GM21423 (cell line): ENCODE results near the gene CTNNAL1.
"Not testable (repeated sequence)": the region's sequence is repeated elsewhere in the genome, so short reads cannot be mapped to it uniquely, and the experiment has no call there.

ENCODE experiments used
- ATAC-seq: cut with Tn5 transposase; IDR thresholded peaks from one replicate; pipeline ENCODE4 v1.9.1; 2021; ENCODE audit warnings: mild to moderate bottlenecking, moderate library complexity; ENCODE audit not compliant: unreplicated experiment

Gene CTNNAL1

GRCh38 chr9:109012876-109013678 lies at the start of gene CTNNAL1:
TSS of gene CTNNAL1 (minus strand) at chr9:109013499. CDS start at chr9:109013442, 57 bp downstream.
- ATAC-seq: peak; percentile 67

DNA sequence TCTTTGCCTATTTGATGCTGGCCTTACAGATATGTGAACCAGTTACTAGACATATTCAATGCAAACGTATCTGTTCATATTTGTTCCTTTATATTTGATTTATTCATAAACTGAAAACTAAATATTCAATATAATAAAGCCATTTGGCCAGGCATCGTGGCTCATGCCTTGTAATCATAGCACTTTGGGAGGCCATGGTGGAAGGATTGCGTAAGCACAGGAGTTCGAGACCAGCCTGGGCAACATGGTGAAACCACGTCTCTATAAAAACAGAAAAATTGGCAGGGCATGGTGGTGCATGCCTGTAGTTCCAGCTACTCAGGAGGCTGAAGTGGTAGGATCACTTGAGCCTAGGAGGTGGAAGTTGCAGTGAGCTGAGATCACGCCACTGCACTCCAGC lies 49.2 kb upstream of the CTNNAL1 start:
- no peak for ATAC-seq

DNA sequence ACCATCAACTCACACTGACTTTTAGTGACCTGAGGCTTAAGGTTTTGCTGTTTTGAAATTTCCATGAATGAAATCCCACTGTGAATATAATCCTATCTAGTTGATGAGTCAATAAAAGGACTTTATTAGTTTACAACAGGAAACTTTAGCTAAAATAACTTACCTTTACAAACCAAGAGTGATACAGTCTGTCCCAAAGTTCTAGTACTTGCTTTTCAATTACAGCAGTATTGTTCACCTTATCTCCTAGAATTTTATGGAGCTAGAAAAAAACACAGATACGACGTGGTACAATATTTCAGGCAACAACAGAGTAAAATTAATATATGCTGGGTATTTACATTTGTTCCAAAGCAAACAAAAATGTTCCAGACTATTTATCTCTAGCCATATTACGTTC lies 46.9 kb upstream of the CTNNAL1 start:
- ATAC-seq: no peak

GRCh38 chr9:109053121-109053520 lies 39.8 kb upstream of the CTNNAL1 start:
- not testable (repeated sequence) for ATAC-seq

DNA sequence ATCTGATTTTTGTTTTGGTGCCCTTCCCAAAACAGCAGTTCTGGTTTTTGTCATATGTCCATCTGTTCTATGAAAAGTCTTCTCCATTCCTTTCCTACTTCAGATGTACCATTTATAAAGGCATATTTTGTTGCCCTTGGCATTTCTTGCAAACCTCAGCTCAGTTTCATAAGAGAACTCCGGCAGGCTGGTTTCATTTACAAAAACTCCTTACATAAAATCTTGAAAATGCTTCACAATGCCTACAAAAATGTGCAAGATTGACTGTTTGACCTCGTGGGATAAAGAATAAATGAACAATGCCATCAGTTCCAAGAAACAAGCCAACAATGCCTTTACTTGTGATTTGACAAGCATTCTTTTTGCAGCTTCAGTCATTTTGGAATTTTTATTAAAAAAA lies 39.1 kb upstream of the CTNNAL1 start:
- ATAC-seq: no peak

DNA sequence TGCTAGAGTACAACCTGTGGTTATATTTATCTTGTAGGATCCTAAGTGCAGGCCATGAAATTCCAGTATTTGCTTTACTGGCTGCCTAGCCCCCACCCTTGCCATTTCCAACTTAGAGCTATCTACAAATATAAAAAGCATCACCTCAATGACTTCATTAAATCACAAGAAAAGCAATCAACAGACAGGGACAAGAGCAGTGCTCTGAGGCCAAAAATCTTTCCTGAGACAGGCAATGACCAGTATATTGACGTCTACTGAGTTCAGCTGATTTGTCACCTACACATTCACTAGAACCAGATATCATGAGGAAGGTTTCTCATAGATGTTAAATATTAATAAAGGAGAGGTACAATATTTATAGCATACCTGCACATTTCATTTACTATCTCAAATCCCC lies 38.4 kb upstream of the CTNNAL1 start:
- ATAC-seq: no peak

DNA sequence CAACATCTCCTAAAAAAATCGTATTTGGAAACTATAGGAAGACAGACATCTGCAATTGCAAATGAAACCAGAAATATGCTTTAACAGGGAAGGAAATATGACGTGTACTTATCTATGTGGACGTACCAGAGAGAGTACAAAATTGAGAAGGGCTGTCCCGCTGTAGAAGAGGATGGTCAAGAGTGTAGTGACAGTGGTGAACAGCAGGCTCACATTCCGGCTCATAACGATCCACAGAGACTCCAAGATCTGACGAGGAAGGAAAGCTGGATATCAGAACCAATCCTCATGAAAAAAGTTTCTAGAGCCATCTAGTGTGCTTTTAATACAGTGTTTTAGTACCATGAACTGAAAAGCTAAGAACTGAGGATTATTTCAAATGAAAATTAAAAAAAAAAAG lies 37.1 kb upstream of the CTNNAL1 start:
- ATAC-seq: no peak

GRCh38 chr9:109048822-109049221 lies 35.5 kb upstream of the CTNNAL1 start:
- no peak for ATAC-seq

GRCh38 chr9:109047259-109047658 lies 34.0 kb upstream of the CTNNAL1 start:
- ATAC-seq: no peak

DNA sequence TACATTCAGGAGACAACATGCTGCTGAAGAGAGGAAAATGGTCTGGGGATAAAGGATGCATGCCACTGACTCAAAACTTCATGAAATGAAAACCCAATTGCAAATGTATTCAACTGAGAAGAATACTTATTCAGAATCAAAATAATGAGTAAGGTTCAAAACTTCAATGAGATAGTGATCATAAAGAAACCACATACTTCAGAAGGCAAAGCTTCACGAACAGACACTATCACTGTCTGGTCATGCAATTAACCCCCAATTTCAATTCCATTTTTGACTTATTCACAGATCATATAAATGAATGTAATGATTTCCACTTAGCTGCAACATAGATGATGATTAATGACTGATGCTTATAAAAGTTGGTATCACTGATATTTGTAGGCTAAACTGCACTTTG lies 33.0 kb upstream of the CTNNAL1 start:
- ATAC-seq: no peak

- ATAC-seq: no peak
These were observed 30.3 kb upstream of the CTNNAL1 start for GRCh38 chr9:109043578-109043977.

DNA sequence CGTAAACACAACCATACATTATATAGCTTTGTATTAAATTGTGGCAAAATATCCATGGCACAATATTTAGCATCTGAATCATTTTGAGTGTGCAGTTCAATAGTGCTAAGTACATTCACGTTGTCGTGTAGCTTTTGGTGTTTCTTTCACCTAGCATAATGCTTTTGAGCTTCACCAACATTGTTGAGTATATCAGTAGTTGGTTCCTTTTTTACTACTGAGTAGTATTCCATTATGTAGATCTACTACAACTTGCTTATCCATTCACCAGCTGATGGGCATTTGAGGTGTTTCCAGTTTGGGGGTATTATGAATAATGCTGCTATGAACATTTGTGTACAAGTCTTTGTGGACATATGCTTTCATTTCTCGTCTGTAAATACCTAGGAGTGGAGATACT lies 27.3 kb upstream of the CTNNAL1 start:
- ATAC-seq: no peak

DNA sequence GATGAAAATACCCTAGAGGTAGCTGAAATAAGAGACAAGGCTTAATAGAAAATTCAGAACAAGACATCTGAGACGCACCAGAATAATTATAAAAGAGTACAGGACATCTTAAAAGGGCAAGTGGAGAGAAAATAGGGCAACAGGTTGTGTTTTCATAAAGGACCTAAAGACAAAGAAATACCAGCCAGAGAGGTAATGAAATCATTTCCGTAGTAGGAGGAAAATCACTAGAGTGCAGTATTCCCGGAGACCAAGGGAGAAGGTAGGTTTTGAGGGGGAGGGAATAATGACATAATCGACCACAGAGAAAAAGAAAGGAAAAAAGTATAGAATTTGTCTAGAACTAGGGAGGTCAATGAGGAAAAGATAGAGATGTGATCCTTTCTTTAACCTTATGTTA lies 26.2 kb upstream of the CTNNAL1 start:
- no peak for ATAC-seq

DNA sequence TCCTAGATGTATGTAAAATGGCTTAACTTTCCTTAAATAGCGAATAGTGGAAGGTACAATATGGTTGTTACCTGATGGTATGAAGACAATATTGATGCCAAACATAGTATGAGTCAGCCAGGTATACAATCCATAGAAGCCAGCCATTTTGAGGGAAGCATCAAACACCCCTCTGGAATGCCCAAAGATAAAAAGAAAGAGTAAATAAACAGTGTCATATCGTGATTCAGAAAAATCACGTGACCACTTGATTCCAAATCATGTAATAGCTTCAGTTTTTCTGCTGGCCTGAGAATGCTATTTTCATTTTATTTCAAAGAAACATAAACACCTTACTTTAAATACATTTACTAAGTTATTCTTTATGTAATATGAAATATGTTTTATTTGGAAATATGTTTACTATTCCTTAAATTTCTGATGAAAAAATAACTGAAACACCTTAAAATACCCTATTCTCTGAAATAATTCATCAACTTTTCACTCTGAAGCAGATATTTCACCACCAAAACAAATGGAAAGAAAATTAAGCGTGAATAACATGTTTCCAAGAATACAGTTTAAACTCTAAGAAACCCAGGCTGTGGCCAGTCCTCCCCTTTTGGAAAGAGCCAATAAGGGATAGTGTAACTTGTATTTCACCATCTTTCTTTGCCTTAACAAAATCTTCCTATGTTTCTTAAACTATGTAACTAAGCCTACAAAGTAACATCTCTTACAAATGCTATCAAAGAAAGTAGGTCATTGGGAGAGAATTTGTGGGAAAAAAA lies 24.8 kb upstream of the CTNNAL1 start:
- no peak for ATAC-seq

- ATAC-seq: no peak
These were observed 23.7 kb upstream of the CTNNAL1 start for GRCh38 chr9:109036744-109037680.

DNA sequence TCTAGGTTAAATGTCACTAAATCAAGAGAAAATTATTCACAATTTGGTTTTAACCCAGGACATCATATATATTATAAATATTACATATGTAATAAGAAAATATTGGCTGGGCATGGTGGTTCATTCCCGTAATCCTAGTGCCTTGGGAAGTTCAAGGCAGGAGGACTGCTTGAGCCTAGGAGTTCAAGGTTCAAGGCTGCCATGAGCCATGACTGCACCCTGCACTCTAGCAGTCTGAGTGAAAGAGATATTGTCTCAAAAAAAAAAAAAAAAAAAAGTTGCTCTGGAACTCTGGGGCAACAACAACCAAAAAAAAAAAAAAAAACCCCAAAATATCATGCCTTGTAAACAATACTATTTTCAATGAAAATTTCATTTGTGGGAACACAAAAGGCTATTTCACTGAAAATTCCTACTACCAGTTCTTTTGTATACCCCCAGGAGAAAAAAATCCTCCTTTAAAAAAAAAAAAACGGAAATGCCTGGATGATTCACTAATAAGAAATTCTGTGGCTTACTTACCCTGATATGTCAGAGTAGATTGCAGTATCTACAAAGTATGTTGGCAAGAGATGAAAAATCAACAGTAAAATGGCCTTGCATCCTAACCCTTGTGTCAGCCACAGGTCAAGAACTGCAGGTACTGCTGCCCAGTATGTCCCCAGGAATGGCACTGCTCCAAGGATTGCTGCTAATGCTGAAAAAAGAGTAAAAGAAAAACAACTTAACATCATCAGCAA lies 22.6 kb upstream of the CTNNAL1 start:
- ATAC-seq: no peak

- no peak for ATAC-seq
These were observed 20.8 kb upstream of the CTNNAL1 start for GRCh38 chr9:109033941-109034700.

DNA sequence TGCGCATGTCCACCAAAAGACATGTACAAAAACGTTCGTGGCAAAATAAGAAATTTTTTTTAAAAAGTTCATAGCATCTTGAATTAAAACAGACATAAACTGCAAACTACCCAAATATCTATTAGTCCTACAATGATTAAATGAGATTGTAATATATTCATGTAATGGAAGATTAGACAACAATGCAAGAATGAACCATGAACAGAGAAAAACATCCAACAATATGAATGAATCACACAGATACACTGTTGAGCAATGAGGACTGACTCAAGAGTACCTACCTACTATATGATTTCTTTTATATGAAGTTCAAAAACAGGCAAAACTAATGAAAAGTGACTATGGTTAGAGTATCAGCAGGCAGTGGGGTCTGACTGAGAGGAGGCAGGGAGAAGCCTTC lies 17.9 kb upstream of the CTNNAL1 start:
- ATAC-seq: no peak

- no peak for ATAC-seq
These were observed 17.1 kb upstream of the CTNNAL1 start for GRCh38 chr9:109030426-109030825.

- no peak for ATAC-seq
These were observed 15.2 kb upstream of the CTNNAL1 start for GRCh38 chr9:109028457-109028856.
